Kidney (tissue), 14 donors: ENCODE measurements around the gene FANCE. TPM values are rescaled to one million over a fixed set of nuclear protein-coding genes. Genes with fewer than 3 reads are reported as not detected.

Experiments used
- DNase-seq, 5 donors: peaks; one replicate each; pipeline ENCODE4 v3.0.0-alpha.2; 2013 to 2020
- FAIRE-seq: peaks from 2 replicates; lab custom pipeline; 2012; peaks lifted over from hg19 to GRCh38; lab: Jason Lieb, UNC
- H3K27ac ChIP-seq, 2 donors: one replicate each; pipeline ENCODE4 v1.7.0; 2013; ENCODE audit warnings: low read depth in 2 of 2, low read length in 2 of 2, inconsistent platforms in 1 of 2
- H3K27me3 ChIP-seq: one replicate; pipeline ENCODE4 v1.7.1; 2013; ENCODE audit warnings: low read length, inconsistent platforms; ENCODE audit not compliant: control insufficient read depth, insufficient read depth
- H3K36me3 ChIP-seq, 3 donors: one replicate each; pipeline versions ENCODE4 v1.7.0 to v1.7.1; 2013; ENCODE audit warnings: low read length in 3 of 3, control low read depth in 1 of 3, inconsistent platforms in 1 of 3; ENCODE audit not compliant: insufficient read depth in 3 of 3, control insufficient read depth in 2 of 3
- H3K4me1 ChIP-seq, 3 donors: one replicate each; pipeline versions ENCODE4 v1.7.0 to v1.7.1; 2013; ENCODE audit warnings: low read length in 3 of 3, inconsistent platforms in 1 of 3, low read depth in 1 of 3; ENCODE audit not compliant: control insufficient read depth in 2 of 3, insufficient read depth in 2 of 3
- H3K4me3 ChIP-seq, 3 donors: one replicate each; pipeline versions ENCODE4 v1.7.0 to v1.8.1; 2013; ENCODE audit warnings: low read length in 3 of 3, control low read depth in 1 of 3, inconsistent platforms in 1 of 3
- H3K9ac ChIP-seq, 3 donors: one replicate each; pipeline versions ENCODE4 v1.7.0 to v1.7.1; 2013; ENCODE audit warnings: low read length in 3 of 3, control low read depth in 1 of 3, inconsistent platforms in 1 of 3
- H3K9me3 ChIP-seq, 3 donors: one replicate each; pipeline versions ENCODE4 v1.7.0 to v1.7.1; 2013; ENCODE audit warnings: low read length in 3 of 3, control low read depth in 1 of 3, inconsistent platforms in 1 of 3; ENCODE audit not compliant: control insufficient read depth in 2 of 3, insufficient read depth in 1 of 3
- intact Hi-C: fragments of 100-400 bp; cut with DNase I; formaldehyde crosslinking; loops from one replicate; pipeline ENCODE4 v1.11.1; 2022
- polyA plus RNA-seq: library from polyadenylated mRNA; stranded (reverse); fragments of 350-450 nt; fragmentation: Illumina TruSeq; extraction: RNeasy Lipid Tissue Mini Kit (QIAGEN cat#74804); gene quantifications from one replicate; pipeline ENCODE4 v1.2.3, GENCODE V29; 2014; ENCODE audit warnings: low read depth, low replicate concordance; ENCODE audit not compliant: insufficient read depth
- total RNA-seq: library from RNA; stranded (reverse); fragmentation: NEBNext Ultra II Directional; extraction: Animal tissue kit (Norgen Biotek cat#: 25700); gene quantifications from one replicate; pipeline ENCODE4 v1.2.1, GENCODE V29; 2021
- TF ChIP-seq, protein P1 (sequence below): IDR thresholded peaks from 3 replicates; pipeline ENCODE4 v1.5.1; 2012; ENCODE audit warnings: mild to moderate bottlenecking, moderate library complexity, borderline replicate concordance; ENCODE audit not compliant: insufficient read depth; ENCODE audit errors: extremely low read depth
- donor health status: control.
- donor health status: control.
- donor health status: control.
- donor health status: control.
- donor health status: control.
- donor health status: DM: yes; HTN: yes; CAD: no.
- donor health status: Normal renal cell carcinoma (clear cell type).

Gene FANCE
- total and polyA plus RNA-seq, 2 donors from 2014 or later = 1.2 to 2.7 TPM

DNA sequence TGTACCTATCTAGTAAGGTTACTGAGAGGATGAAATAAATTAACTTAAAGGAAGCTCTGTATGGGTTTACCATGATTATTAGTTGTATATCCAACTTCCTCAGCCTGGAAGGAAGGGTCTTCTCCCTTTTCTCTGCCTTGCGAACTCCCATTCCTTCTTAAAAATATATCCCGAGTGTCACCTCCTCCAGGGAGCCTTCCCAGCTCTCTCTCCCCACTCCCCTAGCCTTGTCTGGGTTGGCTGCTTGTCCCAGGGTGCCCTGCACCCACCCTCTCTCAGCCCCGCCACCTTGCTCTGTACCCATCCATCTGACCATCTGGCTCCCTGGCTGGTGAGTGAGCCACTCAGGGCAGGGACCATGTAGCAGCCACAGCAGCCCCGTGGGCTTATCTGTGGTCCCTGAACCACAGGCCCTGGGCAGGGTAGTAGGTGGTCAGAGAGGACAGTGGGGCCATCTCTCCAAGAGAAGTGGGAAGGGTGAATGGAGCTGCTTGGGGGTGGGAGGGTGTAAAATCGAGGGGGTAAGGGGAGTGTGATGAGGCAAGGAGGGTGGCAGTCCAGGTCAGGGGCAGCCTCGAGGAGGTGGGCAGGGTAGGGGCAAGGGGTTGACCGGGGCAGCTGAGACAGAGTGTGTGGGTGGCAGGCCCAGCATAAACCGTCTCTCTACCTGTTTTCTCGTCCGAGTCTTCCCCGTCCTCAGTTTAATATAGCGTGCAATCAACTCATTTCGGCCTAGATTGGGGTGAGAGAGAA is 31.9 kb downstream of the FANCE start:
- Histone ChIP-seq H3K9ac (no peak overlapping the region), H3K27ac (no peak overlapping the region), H3K36me3 (no peaks in the 10 kb centered on the region), H3K4me3 (no peak overlapping the region), H3K9me3 (no peaks in the 10 kb centered on the region), H3K4me1 (peaks cover 0 to 21% (median 19%) of the 10 kb centered on the region in 3 donors), H3K27me3 (no peaks in the 10 kb centered on the region)
- DNase-seq (peak in 1 of 5 donors; percentile 59), FAIRE-seq (no peak)
- TF ChIP-seq, protein P1, sequence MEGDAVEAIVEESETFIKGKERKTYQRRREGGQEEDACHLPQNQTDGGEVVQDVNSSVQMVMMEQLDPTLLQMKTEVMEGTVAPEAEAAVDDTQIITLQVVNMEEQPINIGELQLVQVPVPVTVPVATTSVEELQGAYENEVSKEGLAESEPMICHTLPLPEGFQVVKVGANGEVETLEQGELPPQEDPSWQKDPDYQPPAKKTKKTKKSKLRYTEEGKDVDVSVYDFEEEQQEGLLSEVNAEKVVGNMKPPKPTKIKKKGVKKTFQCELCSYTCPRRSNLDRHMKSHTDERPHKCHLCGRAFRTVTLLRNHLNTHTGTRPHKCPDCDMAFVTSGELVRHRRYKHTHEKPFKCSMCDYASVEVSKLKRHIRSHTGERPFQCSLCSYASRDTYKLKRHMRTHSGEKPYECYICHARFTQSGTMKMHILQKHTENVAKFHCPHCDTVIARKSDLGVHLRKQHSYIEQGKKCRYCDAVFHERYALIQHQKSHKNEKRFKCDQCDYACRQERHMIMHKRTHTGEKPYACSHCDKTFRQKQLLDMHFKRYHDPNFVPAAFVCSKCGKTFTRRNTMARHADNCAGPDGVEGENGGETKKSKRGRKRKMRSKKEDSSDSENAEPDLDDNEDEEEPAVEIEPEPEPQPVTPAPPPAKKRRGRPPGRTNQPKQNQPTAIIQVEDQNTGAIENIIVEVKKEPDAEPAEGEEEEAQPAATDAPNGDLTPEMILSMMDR = no peak
- intact Hi-C loops = no loop called here

DNA sequence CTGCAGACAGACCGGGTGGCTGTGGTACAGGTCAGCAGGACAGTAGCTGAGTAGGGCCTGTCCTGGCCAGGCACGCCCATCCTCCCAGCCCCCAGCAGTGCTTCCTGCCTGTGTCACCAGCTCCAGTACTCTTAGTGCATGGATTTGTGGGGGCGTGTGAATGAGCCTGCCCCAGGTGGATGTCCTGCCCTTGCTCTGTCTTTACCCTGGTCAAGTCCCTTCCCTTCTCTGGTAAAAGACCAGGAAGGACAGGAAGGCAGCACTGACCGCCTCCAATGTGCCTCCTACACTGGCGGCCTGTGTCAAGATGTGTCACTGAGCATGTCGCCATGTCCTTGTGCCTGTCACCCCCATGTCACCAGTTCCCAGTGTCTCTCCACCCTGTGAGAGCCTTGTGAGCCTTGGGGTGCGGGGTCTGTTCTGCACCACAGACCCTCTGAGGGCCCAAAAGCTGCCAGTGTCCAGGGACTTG is 32.8 kb downstream of the FANCE start:
- H3K27ac ChIP-seq = peak overlapping the region; percentile 68 to 91
- no peaks in the 10 kb centered on the region for H3K9me3 ChIP-seq
- no peak overlapping the region for H3K4me3 ChIP-seq
- TF ChIP-seq, protein P1 = no peak
- intact Hi-C loops = no loop called here
- DNase-seq (peak in 2 of 5 donors; percentile 59 to 66), FAIRE-seq (no peak)
- peaks cover 0 to 21% (median 19%) of the 10 kb centered on the region in 3 donors for H3K4me1 ChIP-seq
- no peaks in the 10 kb centered on the region for H3K36me3 ChIP-seq
- H3K9ac ChIP-seq = peak overlapping the region in 1 of 3 donors; percentile 53
- no peaks in the 10 kb centered on the region for H3K27me3 ChIP-seq

DNA sequence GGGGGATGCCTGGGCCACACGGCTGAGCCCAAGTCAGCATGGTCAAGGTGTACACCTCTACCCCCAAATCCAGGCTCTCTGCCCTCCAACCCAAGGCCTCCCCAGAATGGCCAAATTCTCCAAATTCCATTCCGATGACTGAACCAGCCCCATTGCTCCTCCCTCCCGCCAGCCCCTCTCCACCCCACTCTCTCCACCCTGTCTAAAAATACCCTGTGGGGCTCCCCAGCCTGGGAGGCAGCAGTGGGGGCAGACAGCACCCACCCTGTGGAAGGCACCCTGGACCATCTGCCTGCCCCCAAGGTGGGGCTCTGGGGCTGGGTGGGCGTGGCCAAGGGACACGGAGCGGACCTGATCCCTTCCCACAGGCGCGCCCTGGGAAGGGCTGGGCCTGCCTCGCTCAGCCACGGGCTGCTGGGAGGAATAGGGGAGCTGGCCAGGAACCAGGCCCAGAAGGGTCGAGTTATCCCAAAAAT is 33.3 kb downstream of the FANCE start:
- H3K9me3 ChIP-seq = no peaks in the 10 kb centered on the region
- TF ChIP-seq, protein P1 = no peak
- H3K4me1 ChIP-seq = peaks cover 0 to 23% (median 19%) of the 10 kb centered on the region in 3 donors
- FAIRE-seq = no peak
- peak overlapping the region in 1 of 3 donors; percentile 53 for H3K9ac ChIP-seq
- no peaks in the 10 kb centered on the region for H3K36me3 ChIP-seq
- no peak overlapping the region for H3K4me3 ChIP-seq
- H3K27me3 ChIP-seq = no peaks in the 10 kb centered on the region
- peak; percentile 53 to 83 (median 72) for DNase-seq
- intact Hi-C loops = no loop called here
- H3K27ac ChIP-seq = peak overlapping the region; percentile 74 to 91
